MCF 10A (cell line): ENCODE data around the gene RAC3. TPM values are rescaled to one million over a fixed set of nuclear protein-coding genes. Genes with fewer than 3 reads are reported as not detected.

Experiments
- BruUV-seq: library from RNA; stranded (reverse); fragments of 400-500 nt; replicated peaks from 2 replicates; lab custom pipeline; 2021; lab: Mats Ljungman, UMichigan
- CTCF ChIA-PET: fragments of 300-600 bp; sonication (Branson Sonifier 250); formaldehyde crosslinking; extraction: SDS; loops from one replicate; lab custom pipeline; 2021; ENCODE audit warnings: antibody characterized with exemption, inconsistent platforms; lab: Yijun Ruan, JAX
- POLR2A ChIA-PET: fragments of 300-600, 350-650 bp; sonication (Branson Sonifier 250); formaldehyde crosslinking; extraction: SDS; loops from one replicate; lab custom pipeline; 2020; ENCODE audit warnings: antibody characterized with exemption, inconsistent platforms; lab: Yijun Ruan, JAX
- DNase-seq: peaks from one replicate; pipeline ENCODE4 v3.0.0-alpha.2; 2018; ENCODE audit not compliant: unreplicated experiment
- H3K27ac Mint-ChIP-seq: one replicate; pipeline ENCODE4 v1.8.0; 2022; ENCODE audit warnings: mild to moderate bottlenecking, low read depth, mixed read lengths; ENCODE audit not compliant: unreplicated experiment
- H3K27me3 Mint-ChIP-seq: one replicate; pipeline ENCODE4 v1.8.0; 2022; ENCODE audit warnings: mixed read lengths; ENCODE audit not compliant: insufficient read depth, unreplicated experiment
- H3K36me3 Mint-ChIP-seq: one replicate; pipeline ENCODE4 v1.8.0; 2022; ENCODE audit warnings: mild to moderate bottlenecking, moderate library complexity, mixed read lengths; ENCODE audit not compliant: insufficient read depth, unreplicated experiment
- H3K4me1 Mint-ChIP-seq: one replicate; pipeline ENCODE4 v1.8.0; 2022; ENCODE audit warnings: mixed read lengths; ENCODE audit not compliant: insufficient read depth, unreplicated experiment
- H3K4me3 Mint-ChIP-seq: one replicate; pipeline ENCODE4 v1.8.0; 2022; ENCODE audit warnings: mild to moderate bottlenecking, moderate library complexity, mixed read lengths; ENCODE audit not compliant: unreplicated experiment
- H3K9me3 Mint-ChIP-seq: one replicate; pipeline ENCODE4 v1.8.0; 2022; ENCODE audit warnings: mixed read lengths; ENCODE audit not compliant: unreplicated experiment
- intact Hi-C: fragments of 100-400 bp; cut with micrococcal nuclease; formaldehyde crosslinking; loops from 2 replicates; pipeline ENCODE4 v1.14.1; 2022
- total RNA-seq: library from RNA; stranded (reverse); gene quantifications from 2 replicates; pipeline ENCODE4 v1.2.3, GENCODE V29; 2022
- TF ChIP-seq, protein P1 (sequence below): fragments of 200-600 bp; IDR thresholded peaks from one replicate; pipeline ENCODE4 v1.8.0; 2022; ENCODE audit warnings: antibody characterized with exemption, mild to moderate bottlenecking; ENCODE audit not compliant: unreplicated experiment

Gene RAC3
- total RNA-seq, 1 experiment from 2014 or later: 9.7 TPM

DNA sequence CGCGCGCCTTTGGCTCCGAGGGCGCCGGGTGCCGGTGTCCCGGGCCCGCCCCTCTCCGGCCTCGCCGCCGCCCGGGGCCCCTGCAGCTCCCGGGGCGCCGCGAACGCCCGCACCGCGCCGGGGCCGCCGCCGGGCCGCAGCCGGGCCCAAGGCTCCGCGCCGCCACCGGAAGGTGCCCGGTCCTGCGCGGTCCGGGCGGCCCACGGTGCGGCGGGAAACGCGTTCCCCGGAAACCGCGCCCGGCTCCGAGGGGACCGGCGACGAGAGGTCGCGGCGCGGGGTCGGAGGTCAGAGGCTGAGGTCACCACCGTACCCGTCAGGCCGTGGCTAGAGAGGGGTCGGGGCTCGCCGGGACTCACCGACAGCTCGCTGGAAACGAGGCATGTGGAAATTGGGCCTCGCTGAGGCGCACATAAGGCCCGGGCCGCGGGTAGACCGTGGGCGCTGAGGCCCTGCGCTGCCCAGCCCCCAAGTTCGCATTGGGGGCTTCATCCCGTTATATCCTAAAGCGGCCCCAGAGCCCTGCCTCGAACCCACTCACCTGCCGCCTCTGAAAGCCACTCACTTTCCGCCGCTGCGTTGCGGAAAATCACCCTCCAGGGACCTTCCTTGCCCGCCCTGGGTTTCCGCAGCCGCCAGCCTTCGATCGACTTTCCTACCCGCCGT lies 34.3 kb downstream of the RAC3 start, which contains the start of gene DUS1L:
Gene DUS1L (minus strand): TSS at position 167 of the 666 bp plus-strand sequence. CDS start 745 bp downstream, outside the sequence.
- peak within 1 kb of the TSS; percentile 83 for H3K27ac Mint-ChIP-seq
- H3K36me3 Mint-ChIP-seq: peaks cover 7% of the 10 kb centered on the region
- peak within 1 kb of the TSS; percentile 70 for H3K4me3 Mint-ChIP-seq
- peak; percentile 45 for DNase-seq
- TSS peak; percentile 88 for BruUV-seq
- POLR2A ChIA-PET: interaction anchor here (0.7 to 4.0 kb wide), 19 partner anchors 10 to 364 kb away, joined by 3 to 15 read pairs (median 4); partner anchors contain the start of genes CENPX, DCXR, FASN and GPS1
- no peaks in the 10 kb centered on the region for H3K4me1 Mint-ChIP-seq
- intact Hi-C loops: no loop called here
- no peaks in the 10 kb centered on the region for H3K9me3 Mint-ChIP-seq
- no peaks in the 10 kb centered on the region for H3K27me3 Mint-ChIP-seq
- TF ChIP-seq, protein P1, sequence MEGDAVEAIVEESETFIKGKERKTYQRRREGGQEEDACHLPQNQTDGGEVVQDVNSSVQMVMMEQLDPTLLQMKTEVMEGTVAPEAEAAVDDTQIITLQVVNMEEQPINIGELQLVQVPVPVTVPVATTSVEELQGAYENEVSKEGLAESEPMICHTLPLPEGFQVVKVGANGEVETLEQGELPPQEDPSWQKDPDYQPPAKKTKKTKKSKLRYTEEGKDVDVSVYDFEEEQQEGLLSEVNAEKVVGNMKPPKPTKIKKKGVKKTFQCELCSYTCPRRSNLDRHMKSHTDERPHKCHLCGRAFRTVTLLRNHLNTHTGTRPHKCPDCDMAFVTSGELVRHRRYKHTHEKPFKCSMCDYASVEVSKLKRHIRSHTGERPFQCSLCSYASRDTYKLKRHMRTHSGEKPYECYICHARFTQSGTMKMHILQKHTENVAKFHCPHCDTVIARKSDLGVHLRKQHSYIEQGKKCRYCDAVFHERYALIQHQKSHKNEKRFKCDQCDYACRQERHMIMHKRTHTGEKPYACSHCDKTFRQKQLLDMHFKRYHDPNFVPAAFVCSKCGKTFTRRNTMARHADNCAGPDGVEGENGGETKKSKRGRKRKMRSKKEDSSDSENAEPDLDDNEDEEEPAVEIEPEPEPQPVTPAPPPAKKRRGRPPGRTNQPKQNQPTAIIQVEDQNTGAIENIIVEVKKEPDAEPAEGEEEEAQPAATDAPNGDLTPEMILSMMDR: no peak
- CTCF ChIA-PET: interaction anchor here (1.0 to 1.4 kb wide), 2 partner anchors 30 to 106 kb away, joined by 3 to 4 read pairs; no protein-coding TSS in a partner anchor

DNA sequence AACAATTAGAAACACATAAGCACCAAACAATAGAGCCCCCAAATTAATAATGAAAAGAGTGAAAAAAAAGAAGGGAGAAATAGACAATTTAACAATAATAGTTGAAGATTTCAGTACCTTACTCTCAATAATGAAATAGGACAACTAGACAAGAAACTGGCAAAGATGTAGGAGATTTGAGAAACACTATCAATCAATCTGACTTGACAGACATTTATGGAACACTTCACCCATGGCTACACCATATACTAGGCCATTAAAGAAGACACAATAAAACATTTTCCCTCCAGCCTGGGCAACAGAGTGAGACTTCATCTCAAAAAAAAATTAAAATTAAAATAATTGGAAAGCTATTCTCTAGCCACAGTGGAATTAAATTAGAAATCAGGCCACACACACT lies 39.1 kb downstream of the RAC3 start:
- no peaks in the 10 kb centered on the region for H3K27me3 Mint-ChIP-seq
- H3K4me1 Mint-ChIP-seq: no peaks in the 10 kb centered on the region
- H3K36me3 Mint-ChIP-seq: peaks cover 7% of the 10 kb centered on the region
- H3K9me3 Mint-ChIP-seq: no peaks in the 10 kb centered on the region
- intact Hi-C loops: no loop called here
- H3K4me3 Mint-ChIP-seq: no peak overlapping the region
- TF ChIP-seq, protein P1: no peak
- ChIA-PET POLR2A (interaction anchor here (1.0 to 1.9 kb wide), 2 partner anchors 9 to 64 kb away, joined by 3 to 7 read pairs; no protein-coding TSS in a partner anchor), CTCF (no interaction called here)
- no peak for DNase-seq
- no peak overlapping the region for H3K27ac Mint-ChIP-seq
- no TSS peak for BruUV-seq

DNA sequence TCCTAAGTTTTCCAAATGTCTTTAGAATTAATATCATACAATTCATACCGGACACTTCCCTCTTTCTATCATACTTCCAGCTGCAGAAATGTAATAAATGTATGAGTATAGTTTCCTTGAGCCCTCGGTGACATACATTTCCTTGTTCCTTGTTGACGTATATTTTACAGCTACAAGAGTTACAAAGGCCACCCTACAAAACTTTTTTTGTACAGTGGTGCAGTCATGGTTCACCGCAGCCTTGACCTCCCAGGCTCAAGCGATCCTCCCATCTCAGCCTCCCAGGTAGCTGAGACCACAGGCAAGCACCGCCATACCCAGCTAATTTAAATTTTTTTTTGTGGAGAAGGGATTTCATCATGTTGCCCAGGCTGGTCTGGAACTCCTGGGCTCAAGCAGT lies 41.3 kb downstream of the RAC3 start:
- Mint-ChIP-seq H3K27me3 (no peaks in the 10 kb centered on the region), H3K4me1 (no peaks in the 10 kb centered on the region), H3K4me3 (no peak overlapping the region), H3K36me3 (peaks cover 27% of the 10 kb centered on the region), H3K27ac (no peak overlapping the region), H3K9me3 (no peaks in the 10 kb centered on the region)
- ChIA-PET CTCF (no interaction called here), POLR2A (no interaction called here)
- no peak for DNase-seq
- intact Hi-C loops: no loop called here
- TF ChIP-seq, protein P1: no peak
- no TSS peak for BruUV-seq

DNA sequence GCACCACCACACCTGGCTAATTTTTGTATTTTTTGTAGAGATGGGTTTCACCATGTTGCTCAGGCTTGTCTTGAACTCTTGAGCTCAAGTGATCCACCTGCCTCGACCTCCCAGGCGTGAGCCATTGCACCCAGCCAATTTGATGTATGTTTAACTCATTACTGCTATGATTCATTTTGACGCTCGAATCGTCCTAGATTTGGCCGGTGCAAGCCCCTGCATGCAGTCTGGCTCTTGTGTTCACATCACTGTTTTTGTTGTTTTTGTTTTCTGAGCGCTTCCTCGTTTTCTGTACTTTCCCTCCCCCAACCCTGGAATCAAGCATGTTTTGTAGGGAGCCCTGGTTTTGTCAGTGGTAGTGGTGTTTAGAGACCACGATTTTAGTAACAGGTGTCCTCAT lies 42.0 kb downstream of the RAC3 start:
- Mint-ChIP-seq H3K4me3 (no peak overlapping the region), H3K27me3 (no peaks in the 10 kb centered on the region), H3K36me3 (peaks cover 33% of the 10 kb centered on the region), H3K9me3 (no peaks in the 10 kb centered on the region), H3K27ac (no peak overlapping the region), H3K4me1 (no peaks in the 10 kb centered on the region)
- intact Hi-C loops: no loop called here
- BruUV-seq: no TSS peak
- CTCF ChIA-PET: interaction anchor here (0.6 kb wide), 1 partner anchor 95 kb away, joined by 3 read pairs; no protein-coding TSS in a partner anchor
- TF ChIP-seq, protein P1: no peak
- POLR2A ChIA-PET: no interaction called here
- DNase-seq: no peak
